ENCODE results near the gene TTI1.
"Not testable (repeated sequence)": the region's sequence is repeated elsewhere in the genome, so short reads cannot be mapped to it uniquely, and the experiment has no call there.

TTI1 gene

GRCh38 chr20:38017959-38018358, 15.3 kb downstream of the TTI1 start:
- no peak for ATAC-seq (ENCODE audit: insufficient read depth, low read depth)
- no peak for DNase-seq
- H3K4me3 ChIP-seq (ENCODE audit: low read depth in 1 of 2, low read length in 2 of 2) = no peak overlapping the region
- H3K4me2 ChIP-seq (ENCODE audit: insufficient read depth, low read length) = no peak overlapping the region
- H3K9me3 ChIP-seq (ENCODE audit: insufficient read depth, low read length, severe bottlenecking) = peaks cover 20% of the 10 kb centered on the region
- no peaks in the 10 kb centered on the region for H3K27me3 ChIP-seq (ENCODE audit: insufficient read depth, low read length, poor library complexity)
- H3K9ac ChIP-seq (ENCODE audit: low read depth, low read length) = no peak overlapping the region
- no peak overlapping the region for H2AFZ ChIP-seq (ENCODE audit: low read depth, low read length)
- TF ChIP-seq EZH2 (IDR thresholded peaks at IDR 0.05; ENCODE audit: borderline replicate concordance, low read depth, low read length, severe bottlenecking) = no peak
- TF ChIP-seq, protein P1, sequence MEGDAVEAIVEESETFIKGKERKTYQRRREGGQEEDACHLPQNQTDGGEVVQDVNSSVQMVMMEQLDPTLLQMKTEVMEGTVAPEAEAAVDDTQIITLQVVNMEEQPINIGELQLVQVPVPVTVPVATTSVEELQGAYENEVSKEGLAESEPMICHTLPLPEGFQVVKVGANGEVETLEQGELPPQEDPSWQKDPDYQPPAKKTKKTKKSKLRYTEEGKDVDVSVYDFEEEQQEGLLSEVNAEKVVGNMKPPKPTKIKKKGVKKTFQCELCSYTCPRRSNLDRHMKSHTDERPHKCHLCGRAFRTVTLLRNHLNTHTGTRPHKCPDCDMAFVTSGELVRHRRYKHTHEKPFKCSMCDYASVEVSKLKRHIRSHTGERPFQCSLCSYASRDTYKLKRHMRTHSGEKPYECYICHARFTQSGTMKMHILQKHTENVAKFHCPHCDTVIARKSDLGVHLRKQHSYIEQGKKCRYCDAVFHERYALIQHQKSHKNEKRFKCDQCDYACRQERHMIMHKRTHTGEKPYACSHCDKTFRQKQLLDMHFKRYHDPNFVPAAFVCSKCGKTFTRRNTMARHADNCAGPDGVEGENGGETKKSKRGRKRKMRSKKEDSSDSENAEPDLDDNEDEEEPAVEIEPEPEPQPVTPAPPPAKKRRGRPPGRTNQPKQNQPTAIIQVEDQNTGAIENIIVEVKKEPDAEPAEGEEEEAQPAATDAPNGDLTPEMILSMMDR (IDR thresholded peaks at IDR 0.05; ENCODE audit: borderline replicate concordance, extremely low read depth, low read length, poor library complexity, severe bottlenecking) = no peak
- H3K4me1 ChIP-seq (ENCODE audit: insufficient read depth, low read length) = no peaks in the 10 kb centered on the region
- H3K27ac ChIP-seq (ENCODE audit: low read length) = no peak overlapping the region
- peaks cover 51% of the 10 kb centered on the region; the same call in 1 of the 2 replicates for H4K20me1 ChIP-seq (ENCODE audit: insufficient read depth, low read length)
- peaks cover 79% of the 10 kb centered on the region for H3K36me3 ChIP-seq (ENCODE audit: insufficient read depth, low read length)
- peaks cover 99% of the 10 kb centered on the region for H3K79me2 ChIP-seq (ENCODE audit: insufficient read depth, low read length)

GRCh38 chr20:38013887-38014286, 19.4 kb downstream of the TTI1 start:
- no peak overlapping the region for H2AFZ ChIP-seq (ENCODE audit: low read depth, low read length)
- ATAC-seq (ENCODE audit: insufficient read depth, low read depth) (no peak), DNase-seq (no peak)
- no peak overlapping the region for H3K9ac ChIP-seq (ENCODE audit: low read depth, low read length)
- TF ChIP-seq, protein P1 (IDR thresholded peaks at IDR 0.05; ENCODE audit: borderline replicate concordance, extremely low read depth, low read length, poor library complexity, severe bottlenecking) = no peak
- no peak for TF ChIP-seq EZH2 (IDR thresholded peaks at IDR 0.05; ENCODE audit: borderline replicate concordance, low read depth, low read length, severe bottlenecking)
- H3K4me1 ChIP-seq (ENCODE audit: insufficient read depth, low read length) = no peaks in the 10 kb centered on the region
- peaks cover 95% of the 10 kb centered on the region for H3K79me2 ChIP-seq (ENCODE audit: insufficient read depth, low read length)
- no peak overlapping the region for H3K27ac ChIP-seq (ENCODE audit: low read length)
- H3K4me3 ChIP-seq (ENCODE audit: low read depth in 1 of 2, low read length in 2 of 2) = no peak overlapping the region
- H3K36me3 ChIP-seq (ENCODE audit: insufficient read depth, low read length) = peaks cover 96% of the 10 kb centered on the region
- H3K4me2 ChIP-seq (ENCODE audit: insufficient read depth, low read length) = no peak overlapping the region
- H3K27me3 ChIP-seq (ENCODE audit: insufficient read depth, low read length, poor library complexity) = no peaks in the 10 kb centered on the region
- peaks cover 11% of the 10 kb centered on the region for H3K9me3 ChIP-seq (ENCODE audit: insufficient read depth, low read length, severe bottlenecking)
- peaks cover 67% of the 10 kb centered on the region; the same call in 1 of the 2 replicates for H4K20me1 ChIP-seq (ENCODE audit: insufficient read depth, low read length)

DNA sequence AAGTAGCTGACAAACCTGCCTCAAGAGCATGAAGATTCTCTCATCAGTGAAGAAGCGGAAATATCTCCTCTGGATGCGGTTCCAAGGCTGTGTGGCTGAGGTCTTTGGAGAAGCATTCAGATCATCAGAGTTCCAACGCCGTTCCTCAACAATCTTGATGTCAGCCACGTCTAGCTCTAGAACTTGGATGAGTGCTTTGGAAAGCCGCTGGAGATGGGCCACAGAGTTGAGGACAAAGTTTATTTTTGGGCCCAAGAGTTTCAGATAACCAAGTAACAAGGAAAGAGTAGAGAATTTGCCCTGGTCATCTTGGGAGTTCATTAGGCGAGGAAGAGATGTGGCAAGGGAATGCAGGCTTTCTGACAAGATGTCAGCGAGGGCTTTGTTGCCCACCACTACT, 20.9 kb downstream of the TTI1 start:
- no peaks in the 10 kb centered on the region for H3K27me3 ChIP-seq (ENCODE audit: insufficient read depth, low read length, poor library complexity)
- H3K4me1 ChIP-seq (ENCODE audit: insufficient read depth, low read length) = no peaks in the 10 kb centered on the region
- no peak overlapping the region for H3K9ac ChIP-seq (ENCODE audit: low read depth, low read length)
- H3K36me3 ChIP-seq (ENCODE audit: insufficient read depth, low read length) = peaks cover 90% of the 10 kb centered on the region
- H4K20me1 ChIP-seq (ENCODE audit: insufficient read depth, low read length) = peaks cover 82% of the 10 kb centered on the region; the same call in 1 of the 2 replicates
- H3K4me2 ChIP-seq (ENCODE audit: insufficient read depth, low read length) = no peak overlapping the region
- no peak overlapping the region for H3K27ac ChIP-seq (ENCODE audit: low read length)
- DNase-seq = no peak
- H2AFZ ChIP-seq (ENCODE audit: low read depth, low read length) = no peak overlapping the region
- H3K4me3 ChIP-seq (ENCODE audit: low read depth in 1 of 2, low read length in 2 of 2) = no peak overlapping the region
- no peak for ATAC-seq (ENCODE audit: insufficient read depth, low read depth)
- TF ChIP-seq, protein P1 (IDR thresholded peaks at IDR 0.05; ENCODE audit: borderline replicate concordance, extremely low read depth, low read length, poor library complexity, severe bottlenecking) = no peak
- TF ChIP-seq EZH2 (IDR thresholded peaks at IDR 0.05; ENCODE audit: borderline replicate concordance, low read depth, low read length, severe bottlenecking) = no peak
- no peaks in the 10 kb centered on the region for H3K9me3 ChIP-seq (ENCODE audit: insufficient read depth, low read length, severe bottlenecking)
- peaks cover 92% of the 10 kb centered on the region for H3K79me2 ChIP-seq (ENCODE audit: insufficient read depth, low read length)

GRCh38 chr20:38011696-38012095, 21.6 kb downstream of the TTI1 start:
- no peak for DNase-seq
- no peak overlapping the region for H2AFZ ChIP-seq (ENCODE audit: low read depth, low read length)
- no peak overlapping the region for H3K9ac ChIP-seq (ENCODE audit: low read depth, low read length)
- peaks cover 83% of the 10 kb centered on the region; the same call in 1 of the 2 replicates for H4K20me1 ChIP-seq (ENCODE audit: insufficient read depth, low read length)
- no peak overlapping the region for H3K27ac ChIP-seq (ENCODE audit: low read length)
- H3K79me2 ChIP-seq (ENCODE audit: insufficient read depth, low read length) = peaks cover 90% of the 10 kb centered on the region
- no peak overlapping the region for H3K4me3 ChIP-seq (ENCODE audit: low read depth in 1 of 2, low read length in 2 of 2)
- no peaks in the 10 kb centered on the region for H3K9me3 ChIP-seq (ENCODE audit: insufficient read depth, low read length, severe bottlenecking)
- TF ChIP-seq, protein P1 (IDR thresholded peaks at IDR 0.05; ENCODE audit: borderline replicate concordance, extremely low read depth, low read length, poor library complexity, severe bottlenecking) = no peak
- no peak for TF ChIP-seq EZH2 (IDR thresholded peaks at IDR 0.05; ENCODE audit: borderline replicate concordance, low read depth, low read length, severe bottlenecking)
- H3K27me3 ChIP-seq (ENCODE audit: insufficient read depth, low read length, poor library complexity) = no peaks in the 10 kb centered on the region
- no peak overlapping the region for H3K4me2 ChIP-seq (ENCODE audit: insufficient read depth, low read length)
- H3K4me1 ChIP-seq (ENCODE audit: insufficient read depth, low read length) = no peaks in the 10 kb centered on the region
- peaks cover 90% of the 10 kb centered on the region for H3K36me3 ChIP-seq (ENCODE audit: insufficient read depth, low read length)
- no peak for ATAC-seq (ENCODE audit: insufficient read depth, low read depth)

DNA sequence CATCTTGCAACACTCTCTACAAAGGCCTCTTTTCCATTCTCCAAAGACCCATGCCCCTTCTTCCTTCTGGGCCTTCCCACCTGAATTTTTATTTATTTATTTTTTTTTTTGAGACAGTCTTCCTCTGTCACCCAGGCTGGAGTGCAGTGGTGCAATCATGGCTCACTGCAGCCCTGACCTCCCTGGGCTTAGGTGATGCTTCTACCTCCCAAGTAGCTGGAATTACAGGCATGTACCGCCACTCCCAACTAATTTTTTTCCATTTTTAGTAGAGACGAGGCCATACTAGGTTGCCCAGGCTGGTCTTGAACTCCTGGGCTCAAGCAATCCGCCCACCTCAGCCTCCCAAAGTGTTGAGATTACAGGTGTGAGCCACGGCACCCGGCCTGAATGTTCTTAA, 23.8 kb downstream of the TTI1 start:
- H3K79me2 ChIP-seq (ENCODE audit: insufficient read depth, low read length) = peaks cover 72% of the 10 kb centered on the region

More for the DNA sequence above, 23.8 kb downstream of the TTI1 start:
- H3K4me2 ChIP-seq (ENCODE audit: insufficient read depth, low read length); H3K27ac ChIP-seq (ENCODE audit: low read length); H2AFZ ChIP-seq (ENCODE audit: low read depth, low read length); H3K4me3 ChIP-seq (ENCODE audit: low read depth in 1 of 2, low read length in 2 of 2); ATAC-seq (ENCODE audit: insufficient read depth, low read depth); H3K9me3 ChIP-seq (ENCODE audit: insufficient read depth, low read length, severe bottlenecking); H3K4me1 ChIP-seq (ENCODE audit: insufficient read depth, low read length); DNase-seq; H3K9ac ChIP-seq (ENCODE audit: low read depth, low read length); H3K27me3 ChIP-seq (ENCODE audit: insufficient read depth, low read length, poor library complexity): not testable (repeated sequence)
- H4K20me1 ChIP-seq (ENCODE audit: insufficient read depth, low read length) = peaks cover 69% of the 10 kb centered on the region; the same call in 1 of the 2 replicates
- H3K36me3 ChIP-seq (ENCODE audit: insufficient read depth, low read length) = peaks cover 90% of the 10 kb centered on the region
